Suppressor macrophage treated with lipopolysaccharide for 4 hours (primary cell): ENCODE data around the gene RNF8.
A peak's percentile ranks its signal among the peaks of the same experiment; 100 is the strongest.
"Not testable (repeated sequence)": the region's sequence is repeated elsewhere in the genome, so short reads cannot be mapped to it uniquely, and the experiment has no call there.

ENCODE experiments used
- DNase-seq: peaks from one replicate; pipeline ENCODE4 v3.0.0-alpha.2; 2020

The RNF8 gene

GRCh38 chr6:37353761-37354525 lies at the start of gene RNF8:
Gene RNF8 (plus strand): TSS chr6:37353983. CDS start chr6:37354165, 182 bp downstream.
- DNase-seq, result peak; percentile 90

- DNase-seq, result no peak
These were observed 49.0 kb upstream of the RNF8 start for GRCh38 chr6:37304766-37305165.

DNA sequence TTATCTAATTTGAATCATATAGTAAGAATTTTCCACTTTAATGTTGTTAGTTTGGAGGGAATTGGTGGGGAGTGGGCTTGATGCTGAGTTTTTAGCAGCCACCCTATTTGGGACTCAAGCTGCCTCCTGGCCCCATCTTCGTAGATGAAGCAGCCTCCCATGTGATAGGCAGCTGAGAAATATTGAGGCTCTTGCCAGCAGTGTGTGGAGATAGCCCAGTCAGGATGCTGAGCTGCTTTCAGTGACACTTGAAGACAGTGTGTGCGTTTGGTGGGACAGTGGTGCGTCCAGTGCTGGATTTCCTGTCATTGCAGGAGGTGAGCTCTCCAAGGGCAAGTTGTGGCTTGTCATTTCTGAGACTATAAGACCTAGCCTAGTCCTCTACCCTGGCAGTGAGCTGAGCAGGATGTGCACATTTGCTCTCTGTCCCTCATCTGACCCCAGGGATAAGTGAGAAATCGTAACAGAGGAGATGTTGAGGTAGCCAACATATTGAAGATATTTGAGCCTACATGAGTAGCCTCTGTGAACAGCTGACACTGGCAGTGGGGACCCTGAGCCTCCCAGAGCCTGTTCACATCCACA lies 47.9 kb upstream of the RNF8 start:
- no peak for DNase-seq

GRCh38 chr6:37306624-37307222 lies 47.1 kb upstream of the RNF8 start:
- no peak for DNase-seq

GRCh38 chr6:37307484-37307883 lies 46.3 kb upstream of the RNF8 start:
- DNase-seq, result not testable (repeated sequence)

GRCh38 chr6:37308069-37308815 lies 45.5 kb upstream of the RNF8 start:
- no peak for DNase-seq

DNA sequence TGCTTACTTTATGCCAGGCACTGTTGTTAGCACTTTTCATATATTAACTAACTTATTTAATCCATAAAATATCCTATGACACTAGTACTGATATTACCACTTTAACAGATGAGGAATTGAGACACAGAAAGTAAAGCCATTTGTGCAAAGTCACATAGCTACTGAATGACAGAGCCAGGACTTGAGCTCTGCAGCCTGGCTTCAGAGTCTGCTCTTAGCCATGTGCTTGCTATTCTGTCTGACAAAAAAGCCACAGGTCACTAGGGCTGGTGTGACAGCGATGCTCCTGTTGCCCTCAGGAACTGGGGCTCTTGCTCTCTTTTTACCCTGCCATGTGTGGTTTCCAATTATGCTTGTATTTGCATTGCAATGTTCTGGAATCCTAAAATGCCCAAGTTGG lies 44.7 kb upstream of the RNF8 start:
- DNase-seq, result no peak

- no peak for DNase-seq
These were observed 44.1 kb upstream of the RNF8 start for GRCh38 chr6:37309692-37310091.

GRCh38 chr6:37310966-37311365 lies 42.8 kb upstream of the RNF8 start:
- DNase-seq, result no peak

DNA sequence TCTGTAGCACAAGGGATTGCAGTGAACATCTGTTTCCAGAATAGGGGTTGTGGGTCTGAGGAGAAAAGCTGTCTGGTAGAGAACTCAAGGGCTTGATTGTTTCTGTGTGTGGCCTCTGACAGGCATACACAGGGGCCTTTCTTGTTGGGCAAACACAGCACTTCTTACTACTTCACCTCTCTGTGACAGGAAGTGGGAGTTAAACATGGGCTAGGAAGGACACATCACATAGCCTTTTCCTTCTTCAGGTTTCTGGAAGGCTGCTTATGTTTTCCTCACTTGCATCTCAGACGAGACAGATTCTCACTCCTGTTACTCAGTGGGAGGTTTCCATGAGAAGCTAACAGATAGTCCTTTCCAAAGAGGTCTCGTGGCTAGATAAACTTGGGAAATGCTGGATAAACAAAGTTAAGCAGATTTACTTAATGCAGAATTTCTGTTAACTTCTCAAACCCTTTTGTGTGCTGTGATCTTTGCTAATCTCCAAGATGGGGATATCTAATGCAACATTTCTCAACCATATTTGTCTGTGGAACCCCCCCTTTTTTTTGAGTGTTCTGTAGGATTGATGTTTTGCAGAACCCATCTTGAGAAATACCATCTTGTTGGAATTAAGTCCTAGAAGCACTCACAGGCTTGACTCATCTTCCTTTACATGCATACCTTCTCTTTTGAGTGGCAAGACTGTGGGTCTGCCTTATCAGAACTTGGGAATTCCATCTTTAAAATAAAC lies 41.9 kb upstream of the RNF8 start:
- DNase-seq, result no peak

DNA sequence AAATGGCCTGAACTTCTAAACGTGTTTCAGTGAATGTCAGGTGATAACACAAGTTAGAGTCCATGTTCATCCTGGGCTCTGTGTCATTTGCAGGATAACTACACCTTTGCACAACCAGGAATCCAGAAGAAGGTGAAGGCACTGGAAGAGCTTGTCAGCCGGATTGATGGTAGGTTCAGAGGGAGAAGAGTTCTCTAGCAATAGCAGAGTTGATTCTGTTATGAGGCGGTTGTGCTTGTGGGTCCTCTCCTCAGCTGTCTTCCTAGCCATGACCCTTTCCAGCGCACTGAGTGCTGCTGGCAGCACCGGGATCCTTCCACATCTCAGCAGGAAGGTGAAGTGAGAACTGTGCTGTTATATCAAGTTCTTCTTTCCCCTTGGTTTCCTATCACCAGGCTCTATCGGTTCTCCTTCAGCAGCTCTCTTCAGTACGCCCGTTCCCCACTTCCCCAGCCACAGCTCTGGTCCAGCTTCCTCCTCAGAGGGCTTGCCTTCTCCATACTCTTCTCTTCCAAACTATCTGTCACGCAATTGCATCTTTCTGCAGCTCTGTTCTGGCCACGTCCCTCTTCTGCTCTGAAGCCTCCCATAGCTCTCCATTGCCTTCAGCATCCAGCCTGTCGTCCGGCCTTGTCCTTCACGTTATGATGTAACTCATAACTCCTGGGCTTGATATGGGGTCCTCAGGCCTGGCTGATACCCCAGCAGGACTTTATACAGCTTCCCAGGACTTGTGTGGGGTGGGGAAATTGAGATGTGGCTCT lies 39.9 kb upstream of the RNF8 start:
- DNase-seq, result no peak

DNA sequence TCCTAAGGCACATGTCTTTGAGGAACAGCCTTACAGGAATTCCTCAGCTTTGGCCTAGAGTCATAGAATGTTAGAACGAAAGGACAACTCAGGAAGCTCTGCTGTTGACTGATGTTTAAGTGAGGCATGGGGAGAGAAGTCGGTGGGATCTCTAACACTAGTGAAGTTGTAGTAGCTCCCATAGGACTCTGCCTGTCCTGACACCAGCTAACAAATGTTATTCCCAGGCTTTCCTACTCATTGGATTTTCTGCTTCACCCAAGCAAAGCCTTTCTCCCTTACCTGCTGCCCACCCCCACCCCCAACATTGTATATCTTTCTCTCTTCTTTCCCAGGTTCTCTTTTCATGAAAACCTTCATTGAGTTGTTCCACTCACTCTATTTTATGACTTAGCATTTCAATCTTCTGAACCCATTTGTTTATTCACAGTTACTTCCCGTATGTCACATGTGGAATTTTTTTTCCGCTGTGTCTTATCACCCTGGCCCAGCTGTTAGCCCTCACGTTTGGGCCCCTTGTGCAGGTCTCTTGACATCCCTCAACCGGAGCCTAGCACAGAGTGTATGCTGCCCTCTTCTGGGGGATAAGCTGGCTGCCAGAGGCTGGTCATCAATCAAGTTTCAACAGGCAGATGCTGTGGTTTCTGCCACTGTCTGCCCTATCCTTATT lies 39.2 kb upstream of the RNF8 start:
- peak; percentile 61 for DNase-seq

DNA sequence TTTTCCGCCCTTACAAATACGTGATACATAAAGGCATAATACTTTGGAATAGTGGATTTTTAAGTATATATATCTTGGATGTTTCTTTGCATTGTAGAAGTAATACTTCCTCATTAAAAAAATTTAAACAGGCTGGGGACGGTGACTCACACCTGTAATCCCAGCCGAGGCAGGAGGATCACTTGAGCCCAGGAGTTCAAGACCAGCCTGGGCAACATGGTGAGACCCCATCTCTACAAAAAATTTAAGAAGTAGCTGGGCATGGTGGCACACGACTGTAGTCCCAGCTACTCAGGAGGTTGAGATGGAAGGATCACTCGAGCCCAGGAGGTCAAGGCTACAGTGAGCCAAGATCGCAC lies 38.6 kb upstream of the RNF8 start:
- no peak for DNase-seq

- DNase-seq, result no peak
These were observed 37.7 kb upstream of the RNF8 start for GRCh38 chr6:37316071-37316470.

DNA sequence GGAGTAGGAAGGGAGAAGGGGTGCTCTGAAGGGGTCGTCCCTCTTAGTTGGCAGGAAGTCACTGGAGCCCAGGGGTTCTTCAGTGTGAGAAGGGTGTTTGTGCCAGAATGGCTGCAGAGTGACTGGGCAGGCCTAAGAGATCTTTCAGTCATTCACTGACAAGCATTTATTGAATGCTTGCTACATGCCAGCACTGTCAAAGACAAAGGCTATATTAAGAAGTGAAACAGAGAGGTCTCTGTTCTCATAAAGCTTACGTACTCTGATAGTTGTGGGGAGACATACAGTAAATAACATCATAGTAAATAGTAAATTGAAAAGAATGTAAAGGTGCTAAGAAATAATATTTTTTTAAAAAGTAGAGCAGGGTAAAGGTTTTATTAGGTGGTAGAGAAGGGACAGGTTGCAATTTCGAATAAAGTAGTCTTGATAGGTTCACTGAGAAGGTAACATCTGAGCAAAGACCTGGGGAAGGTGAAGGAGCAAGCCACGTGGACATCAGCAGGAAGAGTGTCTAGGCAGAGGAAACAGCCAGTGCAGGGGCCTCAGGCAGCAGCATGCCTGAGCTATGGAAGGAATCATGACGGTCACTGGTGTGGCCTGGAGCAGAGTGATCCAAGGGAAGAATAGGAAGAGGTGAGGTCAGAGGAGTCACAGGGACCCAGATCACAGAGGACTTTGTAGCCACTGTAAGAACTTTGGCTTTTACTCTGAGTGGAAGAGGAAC lies 36.3 kb upstream of the RNF8 start:
- no peak for DNase-seq

GRCh38 chr6:37319156-37319555 lies 34.6 kb upstream of the RNF8 start:
- no peak for DNase-seq

- no peak for DNase-seq
These were observed 33.8 kb upstream of the RNF8 start for GRCh38 chr6:37319856-37320480.

DNA sequence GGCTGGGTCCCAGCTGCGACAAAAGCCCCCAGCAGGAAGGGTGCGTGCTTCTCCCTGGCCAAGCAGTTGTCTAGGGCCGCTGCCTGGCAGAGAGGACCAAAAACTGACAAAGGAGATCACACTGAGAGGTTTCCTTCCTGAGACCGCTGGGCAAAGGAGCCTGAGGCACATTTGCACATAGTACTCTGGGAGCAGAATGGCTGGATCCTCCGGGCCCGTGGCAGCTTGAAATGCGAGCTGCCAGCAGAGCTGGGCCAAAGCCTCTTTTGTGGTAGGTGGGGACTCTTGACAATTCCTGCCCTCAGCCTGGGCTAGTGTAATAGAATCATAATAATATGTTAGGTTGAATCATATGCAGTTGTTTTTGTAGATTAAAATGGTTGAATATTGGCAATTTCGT lies 33.1 kb upstream of the RNF8 start:
- no peak for DNase-seq

DNA sequence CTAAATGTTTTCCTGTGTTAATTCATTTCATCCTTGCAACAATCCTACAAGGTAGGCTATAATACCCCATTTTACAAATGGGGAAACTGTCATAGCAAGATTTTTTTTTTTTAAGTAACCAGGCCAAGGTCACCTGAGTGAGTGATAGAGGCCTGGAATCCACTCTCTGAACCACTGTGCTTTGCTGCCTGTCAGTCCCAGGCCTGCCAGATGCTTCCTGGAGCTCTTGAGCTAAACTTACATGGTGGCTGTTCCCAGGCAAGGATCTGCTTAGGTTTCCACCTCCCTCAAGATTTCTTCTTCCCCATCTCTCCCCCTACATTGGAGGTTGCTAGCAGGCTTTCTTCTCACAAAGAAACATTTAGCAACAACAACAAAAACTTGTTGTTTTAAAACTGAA lies 32.7 kb upstream of the RNF8 start:
- no peak for DNase-seq
